ENCODE data around the gene OR51T1. TPM values are rescaled to one million over a fixed set of nuclear protein-coding genes. Genes with fewer than 3 reads are reported as not detected.

Gene OR51T1
- polyA plus RNA-seq, 4 donors: not detected

DNA sequence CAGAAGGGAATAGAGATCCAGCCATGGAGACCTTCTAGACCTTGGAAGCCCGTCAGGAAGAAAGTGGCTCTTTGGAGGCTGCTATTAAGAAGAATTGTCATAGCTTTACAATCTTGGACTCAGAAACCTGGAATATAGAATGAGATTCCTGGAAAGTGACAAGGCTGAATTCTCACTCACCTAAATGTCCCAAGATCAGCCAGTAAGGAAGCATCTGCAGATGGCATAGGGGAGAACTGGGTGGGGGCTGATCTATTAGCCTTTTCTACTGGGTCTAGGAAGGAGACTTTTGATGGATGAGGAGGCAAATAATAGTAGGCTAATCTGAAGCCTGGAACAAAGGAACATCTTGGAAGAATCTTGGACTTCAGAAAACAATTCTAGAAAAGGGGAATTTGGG lies 42.5 kb downstream of the OR51T1 start, which contains the start of gene OR51G1:
OR51G1 (minus strand) TSS at position 101 of the 400 bp plus-strand sequence; CDS start at position 101, 0 bp downstream.
- no peak for DNase-seq (ENCODE audit: low read depth in 4 of 4, low spot score in 2 of 4)

DNA sequence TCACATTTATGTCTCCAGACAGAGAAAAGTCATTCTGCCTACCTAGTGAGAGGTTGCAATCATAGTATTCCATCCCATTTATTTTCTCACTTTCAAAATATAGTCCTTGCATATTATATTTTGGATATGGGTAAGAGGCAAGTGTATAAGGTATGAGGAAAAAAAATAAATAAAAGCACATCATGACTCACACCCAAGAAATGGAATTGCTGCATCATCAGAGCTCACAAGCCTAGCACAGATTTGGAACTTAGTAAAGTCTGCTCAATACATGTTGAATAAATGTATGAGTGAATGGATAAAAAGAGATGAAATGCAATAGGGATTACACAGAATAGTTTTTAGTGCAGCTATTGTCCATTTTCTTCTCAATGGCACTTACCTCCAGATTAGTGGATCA lies 44.9 kb downstream of the OR51T1 start:
- DNase-seq (ENCODE audit: low read depth in 4 of 4, low spot score in 2 of 4): no peak

Other genes with a start within 250 kb of the OR51T1 start
- not detected for gene OR51D1, start 244.4 kb upstream of the OR51T1 start, polyA plus RNA-seq (ENCODE audit: insufficient read length in 4 of 4)
- 1 to 10 TPM; 1.5 to 1.9 (median 1.7) TPM for gene OR51E1, start 237.9 kb upstream of the OR51T1 start, polyA plus RNA-seq (ENCODE audit: insufficient read length in 4 of 4)
- under 1 TPM; 0.65 to 0.82 (median 0.70) TPM for gene OR51E2, start 184.0 kb upstream of the OR51T1 start, polyA plus RNA-seq (ENCODE audit: insufficient read length in 4 of 4)
- gene MMP26, start 177.1 kb upstream of the OR51T1 start, polyA plus RNA-seq (ENCODE audit: insufficient read length in 4 of 4): under 1 TPM in 3 of 4 donors, not detected in 1; 0.25 to 0.65 (median 0.43) TPM
- gene OR51F1, start 112.0 kb upstream of the OR51T1 start, polyA plus RNA-seq (ENCODE audit: insufficient read length in 4 of 4): not detected
- not detected for gene OR52R1, start 77.5 kb upstream of the OR51T1 start, polyA plus RNA-seq (ENCODE audit: insufficient read length in 4 of 4)
- not detected for gene OR51F2, start 60.6 kb upstream of the OR51T1 start, polyA plus RNA-seq (ENCODE audit: insufficient read length in 4 of 4)
- gene OR51S1, start 32.7 kb upstream of the OR51T1 start, polyA plus RNA-seq (ENCODE audit: insufficient read length in 4 of 4): not detected
- gene OR51A7, start 21.9 kb downstream of the OR51T1 start, polyA plus RNA-seq (ENCODE audit: insufficient read length in 4 of 4): not detected
- gene OR51G2, start 37.5 kb downstream of the OR51T1 start, polyA plus RNA-seq (ENCODE audit: insufficient read length in 4 of 4): not detected
- not detected for gene OR51G1, start 42.4 kb downstream of the OR51T1 start, polyA plus RNA-seq (ENCODE audit: insufficient read length in 4 of 4)
- gene OR51A4, start 65.7 kb downstream of the OR51T1 start, polyA plus RNA-seq (ENCODE audit: insufficient read length in 4 of 4): under 1 TPM in 1 of 4 donors, not detected in 3; 0.05 TPM
- gene OR51A2, start 73.8 kb downstream of the OR51T1 start, polyA plus RNA-seq (ENCODE audit: insufficient read length in 4 of 4): not detected
- under 1 TPM; 0.03 to 0.24 (median 0.07) TPM for gene OR51L1, start 113.0 kb downstream of the OR51T1 start, polyA plus RNA-seq (ENCODE audit: insufficient read length in 4 of 4)
- gene OR52J3, start 164.6 kb downstream of the OR51T1 start, polyA plus RNA-seq (ENCODE audit: insufficient read length in 4 of 4): not detected
- gene OR52E2, start 177.7 kb downstream of the OR51T1 start, polyA plus RNA-seq (ENCODE audit: insufficient read length in 4 of 4): not detected
- not detected for gene OR52E1, start 187.7 kb downstream of the OR51T1 start, polyA plus RNA-seq (ENCODE audit: insufficient read length in 4 of 4)

Data from left renal cortex interstitium (tissue), 4 donors.